Aorta (tissue), 5 donors: ENCODE measurements around the gene ZNF784. TPM values are rescaled to one million over a fixed set of nuclear protein-coding genes. Genes with fewer than 3 reads are reported as not detected.

Experiments used
- ATAC-seq: fragments of 200-7000 bp; cut with Tn5 transposase; one replicate; pipeline ENCODE4 v1.9.1; 2022; ENCODE audit warnings: moderate library complexity; ENCODE audit not compliant: low FRiP score
- DNase-seq, 2 donors: peaks; one replicate each; pipeline ENCODE4 v3.0.0-alpha.2; 2020
- H3K27ac ChIP-seq, 2 donors: one replicate each; pipeline ENCODE4 v1.5.1; 2013; ENCODE audit warnings: low read length in 2 of 2, mild to moderate bottlenecking in 2 of 2, moderate library complexity in 2 of 2, control low read depth in 1 of 2, inconsistent platforms in 1 of 2, low read depth in 1 of 2
- H3K27me3 ChIP-seq, 2 donors: one replicate each; pipeline ENCODE4 v1.6.1; 2013; ENCODE audit warnings: control low read depth in 1 of 2, low read length in 1 of 2, mild to moderate bottlenecking in 1 of 2, moderate library complexity in 1 of 2; ENCODE audit not compliant: insufficient read depth in 2 of 2, control insufficient read depth in 1 of 2
- H3K36me3 ChIP-seq, 2 donors: one replicate each; pipeline ENCODE4 v1.6.1; 2013; ENCODE audit warnings: control low read depth in 1 of 2, low read length in 1 of 2, mild to moderate bottlenecking in 1 of 2; ENCODE audit not compliant: insufficient read depth in 2 of 2, control insufficient read depth in 1 of 2
- H3K4me1 ChIP-seq, 2 donors: one replicate each; pipeline ENCODE4 v1.6.1; 2013; ENCODE audit warnings: low read length in 2 of 2, control low read depth in 1 of 2, mild to moderate bottlenecking in 1 of 2, moderate library complexity in 1 of 2; ENCODE audit not compliant: insufficient read depth in 2 of 2, control insufficient read depth in 1 of 2
- H3K4me3 ChIP-seq, 2 donors: one replicate each; pipeline ENCODE4 v1.5.1; 2013; ENCODE audit warnings: low read length in 2 of 2, control low read depth in 1 of 2, mild to moderate bottlenecking in 1 of 2
- H3K9me3 ChIP-seq: one replicate; pipeline ENCODE4 v1.6.1; 2013; ENCODE audit warnings: mild to moderate bottlenecking, low read length; ENCODE audit not compliant: control insufficient read depth
- WGBS, 2 donors: extraction: QIAGEN DNeasy Blood & Tissue Kit; methylation state at CpG; one replicate each; pipeline ENCODE4 v1.1.7; 2013; 5-methylcytosine and 5-hydroxymethylcytosine counted together
- intact Hi-C, 2 donors: fragments of 100-400 bp; cut with DNase I; formaldehyde crosslinking; loops; one replicate each; pipeline versions ENCODE4 v1.14.2 to v1.15.0; 2022
- polyA plus RNA-seq, 2 donors: library from polyadenylated mRNA; stranded (reverse); fragments of 200-250 nt; gene quantifications; one replicate each; pipeline ENCODE4 v1.2.3, GENCODE V29; 2013
- total RNA-seq, 2 donors: library from RNA; stranded (reverse); fragmentation: NEBNext Ultra II Directional; extraction: Animal tissue kit (Norgen Biotek cat#: 25700); gene quantifications; one replicate each; pipeline ENCODE4 v1.2.1, GENCODE V29; 2021
- donor health status: healthy with polysubstance abuse.
- donor health status: Bipolar disorder and iron deficiency.
- donor health status: DM: no; HTN: no; CAD: no.
- donor health status: DM: no; HTN: no; CAD: no.
- donor health status: DM: yes; HTN: yes; CAD: no.

Gene ZNF784
- total and polyA plus RNA-seq, 4 donors, result 4.8 to 27.2 (median 5.2) TPM

DNA sequence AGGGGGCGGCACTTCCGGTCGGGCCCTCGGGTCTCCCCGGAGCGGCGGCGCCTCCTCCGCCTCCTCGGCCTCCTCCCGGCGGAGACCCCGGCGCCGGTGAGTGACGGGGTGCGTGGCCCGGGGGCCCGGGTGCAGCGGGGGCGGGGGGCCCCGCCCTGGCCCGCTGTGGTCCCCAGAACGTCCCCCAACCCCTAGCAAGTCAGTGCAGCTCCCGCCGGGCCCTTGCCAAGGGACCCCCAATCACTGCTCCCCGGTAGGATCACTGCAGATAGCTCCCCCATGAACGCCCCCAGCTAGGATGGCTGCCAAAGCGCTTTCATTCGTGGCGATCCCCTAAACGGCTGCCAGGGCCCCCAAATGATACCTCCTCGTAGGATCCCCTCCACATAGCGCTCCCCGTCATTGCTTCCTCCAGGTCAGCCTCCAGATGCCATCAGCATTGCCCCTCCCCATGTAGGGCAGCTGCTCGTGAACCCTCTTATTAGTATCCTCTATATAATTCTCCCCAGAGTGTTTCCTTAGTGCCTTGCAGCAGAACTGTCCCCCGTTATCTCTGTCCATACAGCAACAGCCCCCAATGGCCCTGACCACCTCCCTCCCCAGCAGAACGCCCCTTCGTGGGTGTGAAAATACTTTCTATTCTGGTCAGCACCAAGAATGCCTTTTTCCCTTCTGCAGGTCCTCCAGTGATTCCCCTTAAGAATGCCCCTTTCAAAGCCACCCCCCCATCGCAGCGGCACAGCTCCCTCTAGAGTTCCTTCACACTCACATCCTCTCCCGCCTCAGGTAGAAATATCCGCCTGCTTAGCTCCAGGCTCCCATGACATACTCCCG is 18.5 kb downstream of the ZNF784 start, which contains the start of gene ZNF865:
ZNF865 (plus strand) TSS at position 11 of the 834 bp plus-strand sequence. CDS start 7,972 bp downstream, outside the sequence.
- intact Hi-C loops, result loop anchor here (1.0 to 5.0 kb wide), 2 partner anchors 89 to 90 kb away; no protein-coding TSS in a partner anchor
- peak; percentile 76 to 90 for DNase-seq
- no peaks in the 10 kb centered on the region for H3K27me3 ChIP-seq
- H3K27ac ChIP-seq, result peak within 1 kb of the TSS; percentile 67 to 77
- ATAC-seq, result peak; percentile 58
- 1% methylated on average over 33 to 44 of the region's 44 CpGs for WGBS, 2 donors
- peak within 1 kb of the TSS; percentile 69 to 81 for H3K4me3 ChIP-seq
- H3K36me3 ChIP-seq, result peaks cover 0 to 1% of the 10 kb centered on the region in 2 donors
- H3K4me1 ChIP-seq, result no peaks in the 10 kb centered on the region
- H3K9me3 ChIP-seq, result no peaks in the 10 kb centered on the region

DNA sequence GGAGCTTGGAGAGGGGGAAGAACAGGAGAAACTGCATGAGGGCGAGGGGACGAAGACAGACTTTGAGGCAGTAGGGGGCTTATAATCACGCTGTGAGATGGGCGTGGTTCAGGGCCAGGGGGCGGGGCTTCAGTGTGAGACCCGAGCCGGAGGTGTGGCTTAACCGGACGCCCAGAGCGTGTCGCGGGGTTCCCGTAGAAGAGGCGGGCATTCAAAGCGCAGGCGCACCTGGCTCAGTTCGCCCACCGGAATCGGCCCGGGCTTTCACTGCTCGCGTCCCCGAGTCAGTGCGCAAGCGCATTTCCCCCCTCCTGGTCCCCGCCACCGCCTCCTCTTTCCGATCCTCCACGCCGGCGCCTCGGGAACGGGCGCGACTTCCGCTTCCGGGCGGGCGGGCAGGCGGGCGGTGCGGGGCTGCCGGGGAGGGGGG is 19.1 kb downstream of the ZNF784 start:
- Histone ChIP-seq H3K27me3 (no peaks in the 10 kb centered on the region), H3K9me3 (no peaks in the 10 kb centered on the region), H3K27ac (peak overlapping the region in 1 of 2 donors; percentile 77), H3K36me3 (peaks cover 0 to 1% of the 10 kb centered on the region in 2 donors), H3K4me3 (peak overlapping the region; percentile 69 to 81), H3K4me1 (no peaks in the 10 kb centered on the region)
- DNase-seq, result peak; percentile 99 to 100
- intact Hi-C loops, result loop anchor here in 1 of 2 donors (5.0 kb wide), 1 partner anchor 88 kb away; no protein-coding TSS in a partner anchor
- peak; percentile 91 for ATAC-seq
- WGBS, 2 donors, result 1% methylated on average over 29 to 43 of the region's 43 CpGs

DNA sequence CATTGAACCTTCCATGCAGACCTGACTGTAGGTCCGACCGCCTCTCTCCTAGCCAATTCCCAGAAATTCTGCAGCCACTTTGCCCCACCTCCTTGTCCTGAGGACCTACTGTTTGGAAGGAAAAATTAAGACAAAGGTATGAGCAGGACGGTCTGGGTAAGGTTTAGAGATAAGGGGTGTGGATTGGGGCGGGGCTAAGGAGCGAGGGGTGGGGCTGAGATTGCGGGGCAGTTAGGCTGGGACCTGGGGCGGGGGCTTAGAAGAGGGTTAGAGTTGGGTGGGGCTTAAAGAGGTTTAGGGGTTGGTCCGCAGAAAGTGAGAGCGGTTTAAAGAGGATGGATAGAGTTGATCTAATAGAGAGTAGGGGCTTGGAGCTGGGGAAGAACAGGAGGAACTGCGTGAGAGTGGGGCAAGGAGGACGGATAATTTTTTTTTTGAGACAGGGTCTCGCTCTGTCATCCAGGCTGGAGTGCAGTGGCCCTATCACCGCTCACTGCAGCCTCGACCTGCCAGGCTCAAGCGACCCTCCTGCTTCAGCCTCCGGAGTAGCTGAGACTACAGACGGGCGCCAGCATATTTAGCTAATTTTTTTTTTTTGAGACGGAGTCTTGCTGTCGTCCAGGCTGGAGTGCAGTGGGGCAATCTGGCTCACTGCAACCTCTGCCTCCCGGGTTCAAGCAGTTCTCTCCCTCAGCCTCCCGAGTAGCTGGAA is 20.6 kb downstream of the ZNF784 start:
- Histone ChIP-seq H3K4me3 (no peak overlapping the region), H3K9me3 (no peaks in the 10 kb centered on the region), H3K4me1 (no peaks in the 10 kb centered on the region), H3K27me3 (no peaks in the 10 kb centered on the region), H3K36me3 (no peaks in the 10 kb centered on the region), H3K27ac (no peak overlapping the region)
- intact Hi-C loops, result no loop called here
- no peak for DNase-seq
- no peak for ATAC-seq
- WGBS, 2 donors, result 69 to 70% methylated on average over 22 of the region's 22 CpGs

DNA sequence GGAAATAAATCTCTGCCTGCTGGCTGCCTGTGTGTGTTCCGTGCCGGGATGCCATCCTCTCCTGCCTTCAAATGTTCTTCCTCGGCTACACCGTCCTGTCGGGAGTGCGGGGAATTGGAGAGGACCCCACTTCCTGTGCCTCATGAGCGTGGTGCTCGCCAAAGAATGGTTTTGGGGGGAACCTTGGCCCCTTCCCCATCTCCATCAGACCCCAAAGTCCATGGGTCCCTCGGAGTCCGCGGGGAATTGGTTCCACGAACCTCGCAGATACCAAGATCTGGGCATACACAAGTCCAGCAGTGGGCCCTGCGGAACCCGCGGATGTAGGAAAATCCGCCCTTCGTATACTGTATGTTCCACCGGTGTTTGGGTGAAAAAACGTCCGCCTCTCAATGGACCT is 21.3 kb downstream of the ZNF784 start:
- H3K27me3 ChIP-seq, result no peaks in the 10 kb centered on the region
- 86 to 87% methylated on average over 21 of the region's 21 CpGs for WGBS, 2 donors
- no peak for DNase-seq
- no peak overlapping the region for H3K27ac ChIP-seq
- ATAC-seq, result no peak
- no peaks in the 10 kb centered on the region for H3K4me1 ChIP-seq
- no peaks in the 10 kb centered on the region for H3K9me3 ChIP-seq
- intact Hi-C loops, result no loop called here
- no peak overlapping the region for H3K4me3 ChIP-seq
- H3K36me3 ChIP-seq, result no peaks in the 10 kb centered on the region

DNA sequence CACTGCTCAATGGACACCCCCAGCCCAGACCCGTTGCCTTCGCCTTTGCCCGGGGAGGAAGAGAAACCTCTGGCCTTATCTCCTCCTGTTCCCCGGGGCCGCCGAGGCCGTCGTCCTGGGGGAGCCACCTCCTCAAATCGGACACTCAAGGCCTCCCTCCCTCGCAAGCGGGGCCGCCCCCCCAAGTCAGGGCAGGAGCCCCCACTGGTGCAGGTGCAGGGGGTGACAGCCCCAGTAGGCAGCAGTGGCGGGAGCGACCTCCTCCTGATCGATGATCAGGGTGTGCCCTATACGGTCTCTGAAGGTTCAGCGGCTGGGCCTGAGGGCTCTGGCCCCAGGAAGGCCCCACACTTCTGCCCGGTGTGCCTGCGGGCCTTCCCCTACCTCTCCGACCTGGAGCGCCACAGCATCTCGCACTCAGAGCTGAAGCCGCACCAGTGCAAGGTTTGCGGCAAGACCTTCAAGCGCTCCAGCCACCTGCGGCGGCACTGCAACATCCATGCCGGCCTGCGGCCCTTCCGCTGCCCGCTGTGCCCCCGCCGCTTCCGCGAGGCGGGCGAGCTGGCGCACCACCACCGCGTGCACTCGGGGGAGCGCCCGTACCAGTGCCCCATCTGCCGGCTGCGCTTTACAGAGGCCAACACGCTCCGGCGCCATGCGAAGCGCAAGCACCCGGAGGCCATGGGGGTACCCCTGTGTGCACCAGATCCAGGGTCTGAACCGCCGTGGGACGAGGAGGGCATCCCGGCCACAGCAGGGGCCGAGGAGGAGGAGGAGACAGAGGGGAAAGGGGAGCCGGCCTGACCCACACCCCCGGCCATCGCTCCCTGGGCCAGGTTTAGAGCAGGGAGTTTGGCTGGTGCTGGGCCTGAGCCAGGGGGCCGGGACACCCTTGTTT is 22.0 kb downstream of the ZNF784 start:
- no peaks in the 10 kb centered on the region for H3K36me3 ChIP-seq
- H3K27ac ChIP-seq, result no peak overlapping the region
- H3K27me3 ChIP-seq, result no peaks in the 10 kb centered on the region
- H3K4me3 ChIP-seq, result no peak overlapping the region
- ATAC-seq, result no peak
- intact Hi-C loops, result no loop called here
- DNase-seq, result no peak
- H3K4me1 ChIP-seq, result no peaks in the 10 kb centered on the region
- 90% methylated on average over 59 to 60 of the region's 60 CpGs for WGBS, 2 donors
- no peaks in the 10 kb centered on the region for H3K9me3 ChIP-seq

DNA sequence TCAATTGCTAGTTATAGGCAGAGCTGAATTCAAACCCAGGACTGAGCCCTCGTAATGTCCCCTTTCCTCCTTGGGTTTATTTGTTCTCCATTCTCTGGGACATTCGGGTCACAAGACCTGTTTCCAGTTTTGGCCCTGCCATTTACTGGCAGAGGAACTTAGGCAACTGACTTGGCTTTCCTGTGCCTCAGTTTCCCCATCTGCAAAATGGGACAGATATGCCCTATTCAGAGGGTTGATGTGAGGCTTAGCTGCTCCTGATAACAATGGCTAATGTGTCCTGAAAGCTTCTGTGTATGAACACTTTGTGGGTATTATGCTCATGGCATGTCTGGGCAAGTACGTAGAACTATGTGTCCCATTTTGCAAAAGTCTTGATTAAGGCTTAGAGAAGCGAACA is 23.3 kb downstream of the ZNF784 start:
- peak overlapping the region in 1 of 2 donors; percentile 45 for H3K27ac ChIP-seq
- DNase-seq (no peak), ATAC-seq (no peak)
- no peaks in the 10 kb centered on the region for H3K27me3 ChIP-seq
- peak overlapping the region in 1 of 2 donors; percentile 72 for H3K4me3 ChIP-seq
- H3K9me3 ChIP-seq, result no peaks in the 10 kb centered on the region
- intact Hi-C loops, result no loop called here
- 68 to 77% methylated on average over 4 of the region's 4 CpGs for WGBS, 2 donors
- H3K36me3 ChIP-seq, result no peaks in the 10 kb centered on the region
- H3K4me1 ChIP-seq, result no peaks in the 10 kb centered on the region

DNA sequence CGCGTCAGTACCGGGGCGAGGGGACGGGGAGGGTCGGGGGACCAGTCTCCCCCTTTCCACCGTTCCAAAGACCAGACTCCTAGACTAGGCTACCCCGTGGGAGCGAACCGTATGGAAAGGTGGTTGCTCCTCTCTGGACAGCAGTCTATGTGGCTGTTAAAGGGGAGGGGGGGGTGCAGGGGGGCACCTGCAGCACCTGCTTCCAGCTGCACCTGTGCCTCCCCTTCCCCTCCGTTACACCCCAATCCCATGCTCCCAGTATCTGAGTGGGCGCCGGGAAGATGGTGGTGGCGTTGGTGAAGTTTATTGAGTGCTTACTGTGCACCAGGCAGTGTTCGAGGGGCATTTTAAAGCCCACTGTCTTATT is 23.7 kb downstream of the ZNF784 start:
- intact Hi-C loops, result no loop called here
- peak overlapping the region; percentile 67 to 72 for H3K4me3 ChIP-seq
- H3K27ac ChIP-seq, result peak overlapping the region; percentile 45
- H3K27me3 ChIP-seq, result no peaks in the 10 kb centered on the region
- WGBS, 2 donors, result 3 to 6% methylated on average over 15 of the region's 15 CpGs
- no peaks in the 10 kb centered on the region for H3K9me3 ChIP-seq
- DNase-seq, result no peak
- no peak for ATAC-seq
- no peaks in the 10 kb centered on the region for H3K4me1 ChIP-seq
- peaks cover 0 to 1% of the 10 kb centered on the region in 2 donors for H3K36me3 ChIP-seq
